HepG2 (cell line): ENCODE results near the gene PTGDR2. TPM values are rescaled to one million over a fixed set of nuclear protein-coding genes. Genes with fewer than 3 reads are reported as not detected.

Experiments used
- ATAC-seq: fragments of 200-7000 bp; cut with Tn5 transposase; 3 replicates; pipeline ENCODE4 v1.9.1; 2020; ENCODE audit warnings: mild to moderate bottlenecking, moderate library complexity
- BruUV-seq: library from RNA; stranded (reverse); fragments of 400-500 nt; replicated peaks from 2 replicates; lab custom pipeline; 2021; lab: Mats Ljungman, UMichigan
- CTCF ChIA-PET: fragments of 300-600 bp; formaldehyde crosslinking; extraction: SDS; loops from one replicate; lab custom pipeline; 2021; ENCODE audit warnings: low total read pairs, inconsistent platforms, low intra/inter-chr PET ratio; lab: Yijun Ruan, JAX
- POLR2A ChIA-PET: fragments of 350-600 bp; sonication (Branson Sonifier 250); formaldehyde crosslinking; loops from one replicate; lab custom pipeline; 2020; ENCODE audit warnings: antibody characterized with exemption, inconsistent platforms; lab: Yijun Ruan, JAX
- DNase-seq: peaks from one replicate; pipeline ENCODE4 v3.0.0-alpha.2; 2015; ENCODE audit warnings: low spot score
- FAIRE-seq: peaks from 3 replicates; lab custom pipeline; 2011; peaks lifted over from hg19 to GRCh38; lab: Jason Lieb, UNC
- H2AFZ ChIP-seq: one replicate; pipeline ENCODE4 v1.6.1; 2011; ENCODE audit warnings: low read length, inconsistent platforms
- H3K27ac ChIP-seq: fragments of 300-600 bp; 3 replicates; pipeline ENCODE4 v1.8.0; 2011; ENCODE audit warnings: mixed run types, mild to moderate bottlenecking, mixed read lengths, low read length, inconsistent platforms; ENCODE audit not compliant: insufficient read depth; ENCODE audit errors: extremely low read length
- H3K27me3 ChIP-seq, 2 experiments: fragments of 200-600 bp in 1 of 2; 2 replicates in 1 of 2; 3 replicates in 1 of 2; pipeline versions ENCODE4 v1.6.0 to v1.8.0; 2011; ENCODE audit warnings: low read length in 2 of 2, mild to moderate bottlenecking in 2 of 2, moderate library complexity in 2 of 2, inconsistent platforms in 1 of 2; ENCODE audit not compliant: insufficient read depth in 2 of 2, control insufficient read depth in 1 of 2
- H3K36me3 ChIP-seq, 2 experiments: fragments of 200-600 bp in 1 of 2; replicated peaks in 1 of 2; 2 replicates in 1 of 2; 3 replicates in 1 of 2; pipeline versions ENCODE4 v1.5.1 to v1.8.0; 2011; ENCODE audit warnings: low read length in 2 of 2, inconsistent platforms in 1 of 2; ENCODE audit not compliant: insufficient read depth in 2 of 2, control insufficient read depth in 1 of 2
- H3K4me1 ChIP-seq: 2 replicates; pipeline ENCODE4 v1.5.1; 2012; ENCODE audit warnings: low read length, inconsistent platforms; ENCODE audit not compliant: insufficient read depth
- H3K4me2 ChIP-seq: 2 replicates; pipeline ENCODE4 v1.6.0; 2011; ENCODE audit warnings: low read depth, low read length, inconsistent platforms
- H3K4me3 ChIP-seq, 3 experiments: fragments of 200-600 bp in 1 of 3; sonication (generic), shearing (Covaris generic) in 1 of 3; replicated peaks in 1 of 3; 2 replicates each; pipeline ENCODE4 v1.5.1; 2011 to 2016; ENCODE audit warnings: low read length in 3 of 3, inconsistent platforms in 2 of 3, low read depth in 2 of 3, mild to moderate bottlenecking in 2 of 3, control low read depth in 1 of 3, mixed read lengths in 1 of 3; ENCODE audit not compliant: insufficient read depth in 1 of 3
- H3K79me2 ChIP-seq: one replicate; pipeline ENCODE4 v1.6.1; 2011; ENCODE audit warnings: low read length, inconsistent platforms; ENCODE audit not compliant: insufficient read depth
- H3K9ac ChIP-seq: 2 replicates; pipeline ENCODE4 v1.6.0; 2011; ENCODE audit warnings: mild to moderate bottlenecking, low read depth, low read length, inconsistent platforms; ENCODE audit not compliant: insufficient read depth
- H3K9me3 ChIP-seq: 2 replicates; pipeline ENCODE4 v1.5.1; 2012; ENCODE audit warnings: mild to moderate bottlenecking, low read length
- H4K20me1 ChIP-seq: 2 replicates; pipeline ENCODE4 v1.6.0; 2011; ENCODE audit warnings: inconsistent platforms, mild to moderate bottlenecking, low read length, moderate library complexity; ENCODE audit not compliant: insufficient read depth
- CBX2 ChIP-seq, 2 experiments: fragments of 200-600 bp in 1 of 2; sonication (generic); formaldehyde crosslinking in 1 of 2; IDR thresholded peaks; 2 replicates each; pipeline versions ENCODE4 v1.7.0 to v1.8.1; 2018 to 2022; ENCODE audit warnings: low read depth in 2 of 2, low read length in 1 of 2, mild to moderate bottlenecking in 1 of 2, missing genetic modification reagents in 1 of 2
- DMAP1 ChIP-seq: IDR thresholded peaks from 2 replicates; pipeline ENCODE4 v1.6.1; 2016
- ZNF878 ChIP-seq: sonication (generic); formaldehyde crosslinking; IDR thresholded peaks from 2 replicates; pipeline ENCODE4 v1.8.1; 2023; ENCODE audit warnings: mild to moderate bottlenecking, missing genetic modification reagents, moderate library complexity
- WGBS: methylation state at CpG from one replicate; pipeline ENCODE4 v1.1.6; 2017; ENCODE audit warnings: low lambda C conversion rate; 5-methylcytosine and 5-hydroxymethylcytosine counted together
- in situ Hi-C: cut with HindIII; loops from 2 replicates; pipeline ENCODE4 v1.10.0; 2017; ENCODE audit warnings: low pct_unique_long_range_greater_than_20kb; ENCODE audit not compliant: extremely low pct_ligation_motif_present
- intact Hi-C: fragments of 100-400 bp; cut with micrococcal nuclease; formaldehyde crosslinking; loops from one replicate; pipeline ENCODE4 v1.10.0; 2022; ENCODE audit not compliant: unreplicated experiment
- polyA plus RNA-seq, 8 experiments: library from polyadenylated mRNA; depleted of rRNA in 3 of 8; stranded (reverse) in 7 of 8; unstranded in 1 of 8; fragments of >200 nt; fragmentation: Illumina TruSeq in 4 of 8; extraction: Trizol in 4 of 8; gene quantifications; 2 replicates each; pipeline versions ENCODE4 v1.2.1 to v1.2.3, GENCODE V29; 2011 to 2016; ENCODE audit warnings: low read depth in 4 of 8, missing spikeins in 1 of 8, mixed read lengths in 1 of 8; ENCODE audit not compliant: insufficient read depth in 1 of 8
- total RNA-seq, 5 experiments: library from RNA; depleted of rRNA; stranded (reverse); fragments of >200 nt; fragmentation: Illumina TruSeq; extraction: Trizol; gene quantifications; 2 replicates each; pipeline ENCODE4 v1.2.3, GENCODE V29; 2016; ENCODE audit warnings: low read depth in 1 of 5
- TF ChIP-seq, protein P1 (sequence below): sonication (generic); formaldehyde crosslinking; IDR thresholded peaks from 2 replicates; pipeline ENCODE4 v1.8.1; 2023; ENCODE audit warnings: mild to moderate bottlenecking, moderate library complexity, missing genetic modification reagents

The PTGDR2 gene
- total and polyA plus RNA-seq, 2 of the 13 experiments (the other 11 are each of a cell fraction or from before 2014, with no cell fraction given) = 1.9 to 2.5 TPM

GRCh38 chr11:60842668-60843600, 12.8 kb downstream of the PTGDR2 start:
- Histone ChIP-seq H3K9me3 (no peaks in the 10 kb centered on the region), H3K9ac (peak overlapping the region; percentile 86), H3K36me3 (peaks cover 8 to 12% of the 10 kb centered on the region in 2 experiments), H2AFZ (no peak overlapping the region), H3K4me3 (peak overlapping the region; percentile 80 to 97 (median 88)), H3K4me2 (peak overlapping the region; percentile 86), H3K27ac (peak overlapping the region; percentile 68)
- whole genome bisulfite sequencing = 8% methylated on average over 23 of the region's 23 CpGs
- 0 out of 2 replicates have a peak, but pooled peaks have one; percentile 19 for TF ChIP-seq DMAP1 (CRISPR knock-in tag)
- peak; percentile 31; the same call in 1 of the 2 replicates for TF ChIP-seq ZNF878 (CRISPR knock-in tag)
- TF ChIP-seq CBX2 (IDR thresholded peaks at IDR 0.05; ENCODE audit: low read depth, low read length) = no peak
- no peak for TF ChIP-seq CBX2 (CRISPR knock-in tag; IDR thresholded peaks at IDR 0.05; ENCODE audit: low read depth)
- TF ChIP-seq, protein P1, sequence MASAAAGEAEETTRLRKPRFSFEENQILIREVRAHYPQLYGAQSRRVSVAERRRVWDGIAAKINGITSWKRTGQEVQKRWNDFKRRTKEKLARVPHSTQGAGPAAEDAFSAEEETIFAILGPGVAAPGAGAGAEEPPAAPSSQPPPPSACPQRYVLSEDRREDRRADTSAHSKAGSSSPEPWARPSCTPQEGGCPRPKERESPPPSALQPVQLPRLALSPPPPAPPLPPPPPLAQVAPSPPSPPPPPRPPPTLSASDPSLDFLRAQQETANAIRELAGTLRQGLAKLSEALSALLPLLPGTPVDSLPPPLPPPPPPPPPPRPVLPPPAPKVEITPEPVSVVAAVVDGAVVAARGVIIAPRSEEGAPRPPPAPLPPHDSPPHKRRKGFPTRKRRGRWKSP (CRISPR knock-in tag) = 0 out of 2 replicates have a peak, but pooled peaks have one; percentile 12
- TF ChIP-seq, all 625 proteins: peak for 3
- no peak for ATAC-seq
- H3K27me3 ChIP-seq = no peaks in the 10 kb centered on the region; a peak in 1 of 5 replicates
- in situ Hi-C loops (no loop called here), intact Hi-C loops (no loop called here)
- H3K79me2 ChIP-seq = peaks cover 50% of the 10 kb centered on the region
- peaks cover 41% of the 10 kb centered on the region for H3K4me1 ChIP-seq
- CTCF ChIA-PET = no interaction called here
- peaks cover 13% of the 10 kb centered on the region; the same call in 1 of the 2 replicates for H4K20me1 ChIP-seq
- FAIRE-seq = no peak
- no peak for DNase-seq
- no TSS peak for BruUV-seq
- POLR2A ChIA-PET = interaction anchor here (1.0 to 1.2 kb wide), 3 partner anchors 12 to 38 kb away, joined by 3 to 4 read pairs (median 4); partner anchors contain the start of gene PTGDR2
